HEK293T (cell line): ENCODE data around the gene VASH1.

Experiments used
- CTCF ChIA-PET: fragments of 350-600 bp; formaldehyde crosslinking; extraction: SDS; loops from one replicate; lab custom pipeline; 2021; ENCODE audit warnings: antibody characterized with exemption, inconsistent platforms; lab: Yijun Ruan, JAX
- POLR2A ChIA-PET: fragments of 350-600 bp; formaldehyde crosslinking; extraction: SDS; loops from one replicate; lab custom pipeline; 2020; ENCODE audit warnings: antibody characterized with exemption, inconsistent platforms; lab: Yijun Ruan, JAX
- DNase-seq: peaks from one replicate; pipeline ENCODE4 v3.0.0; 2012; ENCODE audit warnings: mixed read lengths; ENCODE audit errors: extremely low spot score
- ARNT ChIP-seq: fragments of 450-650 bp; IDR thresholded peaks from 2 replicates; pipeline ENCODE4 v1.6.1; 2017; ENCODE audit warnings: mild to moderate bottlenecking
- BHLHE40 ChIP-seq: fragments of 450-650 bp; IDR thresholded peaks from 2 replicates; pipeline ENCODE4 v1.6.1; 2016; ENCODE audit warnings: mild to moderate bottlenecking, moderate library complexity, borderline replicate concordance
- CTBP1 ChIP-seq: fragments of 450-650 bp; IDR thresholded peaks from 2 replicates; pipeline ENCODE4 v1.6.1; 2016; ENCODE audit warnings: borderline replicate concordance
- ELF4 ChIP-seq: fragments of 450-650 bp; IDR thresholded peaks from 2 replicates; pipeline ENCODE4 v1.6.1; 2017; ENCODE audit warnings: antibody characterized with exemption
- FOXA1 ChIP-seq: fragments of 450-650 bp; IDR thresholded peaks from 2 replicates; pipeline ENCODE4 v1.6.1; 2016; ENCODE audit warnings: mild to moderate bottlenecking
- FOXK2 ChIP-seq: fragments of 450-650 bp; IDR thresholded peaks from 2 replicates; pipeline ENCODE4 v1.6.1; 2016; ENCODE audit warnings: mild to moderate bottlenecking
- FOXM1 ChIP-seq: fragments of 450-650 bp; IDR thresholded peaks from 2 replicates; pipeline ENCODE4 v1.6.1; 2017; ENCODE audit warnings: mild to moderate bottlenecking, borderline replicate concordance
- HDGF ChIP-seq: fragments of 450-650 bp; IDR thresholded peaks from 2 replicates; pipeline ENCODE4 v1.6.1; 2017; ENCODE audit warnings: antibody characterized with exemption, borderline replicate concordance
- L3MBTL2 ChIP-seq: fragments of 450-650 bp; conservative IDR thresholded peaks from 2 replicates; pipeline ENCODE4 v1.6.1; 2016; ENCODE audit warnings: mild to moderate bottlenecking
- LEF1 ChIP-seq: fragments of 450-650 bp; IDR thresholded peaks from 2 replicates; pipeline ENCODE4 v1.6.1; 2017; ENCODE audit warnings: mild to moderate bottlenecking, borderline replicate concordance
- NFRKB ChIP-seq: fragments of 450-650 bp; IDR thresholded peaks from 2 replicates; pipeline ENCODE4 v1.6.1; 2016; ENCODE audit warnings: mild to moderate bottlenecking, moderate library complexity
- SP1 ChIP-seq: fragments of 450-650 bp; IDR thresholded peaks from 2 replicates; pipeline ENCODE4 v1.6.1; 2017
- SUZ12 ChIP-seq: fragments of 450-650 bp; IDR thresholded peaks from 2 replicates; pipeline ENCODE4 v1.6.1; 2016; ENCODE audit warnings: mild to moderate bottlenecking
- TARDBP ChIP-seq: fragments of 450-650 bp; IDR thresholded peaks from 2 replicates; pipeline ENCODE4 v1.6.1; 2016
- ZNF384 ChIP-seq: fragments of 450-650 bp; IDR thresholded peaks from 2 replicates; pipeline ENCODE4 v1.6.1; 2016
- TF ChIP-seq, protein P1 (sequence below): fragments of 450-650 bp; IDR thresholded peaks from 2 replicates; pipeline ENCODE4 v1.6.1; 2016

VASH1 gene

DNA sequence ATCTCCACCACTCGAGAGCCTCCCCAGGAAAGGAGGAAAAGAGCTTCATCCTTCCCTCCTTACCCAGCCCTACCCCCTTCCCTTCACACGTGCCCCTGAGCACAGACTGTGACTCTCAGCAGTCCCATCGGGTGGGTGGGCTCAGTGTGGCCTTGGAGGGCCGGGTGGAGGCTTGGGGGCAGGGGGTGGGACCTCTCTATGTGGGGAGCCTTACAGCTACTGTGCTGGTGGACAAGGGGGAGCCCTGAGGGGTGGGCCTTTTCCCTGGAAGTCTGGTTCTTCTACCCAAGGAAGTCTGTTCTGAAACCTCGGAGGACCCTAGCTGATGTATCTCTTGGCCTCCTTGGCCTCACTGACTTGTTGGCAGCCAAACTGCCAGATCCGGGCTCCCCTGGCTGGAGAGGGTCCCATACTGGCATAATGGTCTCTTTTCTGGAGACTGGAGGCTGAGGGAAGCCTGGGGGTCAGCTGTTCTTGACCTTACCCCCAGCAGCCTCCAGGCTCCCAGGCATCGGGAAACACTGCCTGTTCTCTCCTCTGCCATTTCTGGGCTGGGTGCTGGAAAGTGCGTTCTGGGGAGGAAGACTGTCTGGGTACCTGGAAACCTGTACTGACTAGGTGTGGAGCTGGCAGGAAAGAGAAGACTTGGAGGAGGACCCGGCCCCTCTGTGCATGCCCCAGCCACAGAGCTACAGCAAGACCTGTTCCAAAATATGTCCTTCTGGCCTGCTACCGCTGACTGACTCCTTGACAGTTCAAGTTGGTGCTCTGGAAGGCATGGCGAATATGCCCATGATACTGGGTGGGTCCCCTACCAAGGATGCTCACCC, 7.6 kb downstream of the VASH1 start:
- no peak for DNase-seq
- CTCF ChIA-PET, result interaction anchor here (0.6 to 3.7 kb wide), 2 partner anchors 9 to 16 kb away, joined by 3 to 13 read pairs; no protein-coding TSS in a partner anchor
- TF ChIP-seq LEF1 (no peak), FOXK2 (no peak), SUZ12 (no peak), SP1 (no peak), TARDBP (no peak), CTBP1 (no peak), ZNF384 (no peak), HDGF (no peak), L3MBTL2 (no peak), BHLHE40 (no peak), NFRKB (no peak), ARNT (no peak), FOXM1 (no peak), FOXA1 (no peak)
- TF ChIP-seq, protein P1, sequence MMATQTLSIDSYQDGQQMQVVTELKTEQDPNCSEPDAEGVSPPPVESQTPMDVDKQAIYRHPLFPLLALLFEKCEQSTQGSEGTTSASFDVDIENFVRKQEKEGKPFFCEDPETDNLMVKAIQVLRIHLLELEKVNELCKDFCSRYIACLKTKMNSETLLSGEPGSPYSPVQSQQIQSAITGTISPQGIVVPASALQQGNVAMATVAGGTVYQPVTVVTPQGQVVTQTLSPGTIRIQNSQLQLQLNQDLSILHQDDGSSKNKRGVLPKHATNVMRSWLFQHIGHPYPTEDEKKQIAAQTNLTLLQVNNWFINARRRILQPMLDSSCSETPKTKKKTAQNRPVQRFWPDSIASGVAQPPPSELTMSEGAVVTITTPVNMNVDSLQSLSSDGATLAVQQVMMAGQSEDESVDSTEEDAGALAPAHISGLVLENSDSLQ, result no peak
- POLR2A ChIA-PET, result no interaction called here

DNA sequence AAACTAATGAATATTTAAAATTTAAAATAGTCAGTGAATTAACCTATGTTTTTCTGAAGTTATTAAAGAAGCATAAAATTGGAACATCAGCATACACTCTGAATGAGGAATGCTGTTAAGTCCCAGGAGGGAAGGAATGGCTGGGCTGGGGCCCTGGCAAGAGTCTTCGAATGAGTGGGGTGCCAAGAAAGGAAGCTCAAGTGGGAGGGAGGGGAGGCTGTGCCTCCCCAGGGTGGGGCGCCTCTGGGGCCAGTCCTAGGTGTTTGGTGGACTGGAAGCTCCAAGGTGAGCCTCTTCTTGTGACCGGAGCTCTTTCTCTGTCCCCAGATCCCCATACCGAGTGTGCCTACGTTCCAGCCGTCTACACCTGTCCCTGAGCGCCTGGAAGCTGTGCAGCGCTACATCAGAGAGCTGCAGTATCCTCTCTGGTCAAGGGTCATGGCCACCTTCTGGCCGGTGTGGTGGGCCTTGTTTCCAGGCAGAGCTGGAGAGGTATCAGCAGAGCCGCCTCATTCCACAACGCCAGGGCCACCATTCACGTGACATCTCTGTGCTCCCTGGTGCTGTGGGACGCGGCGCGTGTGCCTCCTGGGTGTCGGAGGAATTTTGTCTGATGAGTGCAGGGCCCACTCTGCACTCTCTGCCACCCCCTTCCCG, 8.5 kb downstream of the VASH1 start:
- ChIA-PET CTCF (interaction anchor here (3.7 kb wide), 1 partner anchor 15 kb away, joined by 13 read pairs; no protein-coding TSS in a partner anchor), POLR2A (no interaction called here)
- DNase-seq, result no peak
- no peak for TF ChIP-seq FOXK2
- TF ChIP-seq, protein P1, result no peak
- no peak for TF ChIP-seq FOXA1
- no peak for TF ChIP-seq LEF1
- no peak for TF ChIP-seq NFRKB
- no peak for TF ChIP-seq L3MBTL2
- TF ChIP-seq FOXM1, result no peak
- TF ChIP-seq ARNT, result no peak
- TF ChIP-seq ZNF384, result no peak
- TF ChIP-seq SP1, result no peak
- TF ChIP-seq CTBP1, result no peak
- no peak for TF ChIP-seq TARDBP
- no peak for TF ChIP-seq ELF4
- TF ChIP-seq BHLHE40, result no peak
- no peak for TF ChIP-seq HDGF
- no peak for TF ChIP-seq SUZ12

DNA sequence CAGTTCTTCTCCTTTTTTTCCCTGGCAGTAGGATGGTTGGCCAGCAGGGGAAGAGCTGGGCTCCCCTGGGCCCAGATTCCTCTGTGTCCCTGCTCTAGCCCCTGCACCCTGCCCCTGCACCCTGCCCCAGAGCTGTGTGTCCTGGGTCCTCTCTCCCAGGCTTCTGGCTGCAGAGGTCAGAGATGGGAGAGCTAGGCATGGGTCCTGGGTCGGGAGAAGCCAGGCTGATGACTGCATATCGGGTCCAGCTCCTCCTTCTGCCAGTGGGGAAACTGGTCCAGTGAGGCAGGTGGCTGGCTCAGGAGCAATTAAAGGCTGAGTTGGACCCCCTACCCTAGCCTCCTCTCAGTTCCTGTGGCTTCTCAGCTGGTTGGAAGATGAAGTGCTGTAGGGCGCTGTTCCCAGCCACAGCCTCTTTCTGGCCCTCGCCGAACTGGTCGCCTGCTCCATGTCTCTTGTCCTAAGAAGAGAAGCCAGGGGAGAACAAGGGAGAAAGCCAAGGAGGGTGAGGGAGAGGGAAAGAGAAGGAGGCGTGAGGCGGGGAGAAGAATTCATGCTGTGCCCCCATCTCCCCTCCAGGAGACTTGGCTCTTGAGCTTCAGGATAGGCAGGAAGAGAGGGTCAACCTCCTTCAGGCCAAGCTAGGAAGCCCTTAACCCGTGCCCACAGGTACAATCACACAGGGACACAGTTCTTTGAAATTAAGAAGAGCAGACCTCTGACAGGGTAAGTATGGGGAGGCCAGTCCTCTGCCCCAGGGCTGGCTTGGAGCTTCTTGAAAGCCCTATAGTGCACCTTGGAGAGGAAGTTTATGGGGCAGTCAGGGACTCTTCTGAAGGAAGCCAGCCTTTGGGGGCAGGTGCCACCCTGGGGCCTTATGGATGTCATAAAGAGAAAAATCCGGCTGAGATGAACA, 9.5 kb downstream of the VASH1 start:
- no peak for DNase-seq
- TF ChIP-seq FOXM1 (no peak), LEF1 (no peak), SP1 (no peak), ARNT (no peak), NFRKB (no peak), TARDBP (no peak), HDGF (no peak), FOXK2 (no peak), SUZ12 (no peak)
- ChIA-PET CTCF (interaction anchor here (3.7 kb wide), 1 partner anchor 14 kb away, joined by 13 read pairs; no protein-coding TSS in a partner anchor), POLR2A (interaction anchor here (1.8 kb wide), 1 partner anchor 9 kb away, joined by 6 read pairs; the partner anchor contains the start of gene VASH1)

DNA sequence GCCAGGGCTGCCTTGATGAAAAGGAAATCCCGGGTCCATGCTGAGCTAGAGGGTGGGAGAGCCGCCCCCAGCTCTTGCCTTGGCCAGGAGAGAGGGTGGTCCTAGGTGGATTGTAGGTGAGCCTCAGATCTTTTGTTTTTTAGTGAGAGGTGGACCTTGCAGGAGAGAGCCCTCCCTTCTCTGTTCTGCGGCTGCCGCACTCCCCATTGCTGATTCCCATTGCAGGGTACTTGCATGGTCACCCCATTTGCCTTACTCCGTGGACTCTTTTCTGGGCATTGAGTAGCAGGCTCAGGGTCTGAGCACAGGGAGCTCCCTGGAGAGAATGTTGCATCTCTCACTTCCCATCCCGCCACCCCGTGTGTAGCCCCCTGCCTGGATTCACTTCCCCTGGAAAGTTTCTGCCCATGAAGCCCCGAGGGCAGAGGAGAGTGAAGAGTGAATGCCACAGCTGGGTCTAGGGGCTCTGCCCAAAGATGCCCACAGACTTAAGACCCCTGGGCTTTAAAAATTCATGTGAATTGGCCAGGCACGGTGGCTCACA, 10.2 kb downstream of the VASH1 start:
- ChIA-PET CTCF (interaction anchor here (3.7 kb wide), 1 partner anchor 13 kb away, joined by 13 read pairs; no protein-coding TSS in a partner anchor), POLR2A (interaction anchor here (1.8 kb wide), 1 partner anchor 10 kb away, joined by 6 read pairs; the partner anchor contains the start of gene VASH1)
- DNase-seq, result no peak
- TF ChIP-seq ELF4, result no peak
- TF ChIP-seq FOXA1, result no peak
- no peak for TF ChIP-seq CTBP1
- TF ChIP-seq SP1, result no peak
- TF ChIP-seq NFRKB, result no peak
- TF ChIP-seq ZNF384, result no peak
- no peak for TF ChIP-seq HDGF
- TF ChIP-seq SUZ12, result no peak
- TF ChIP-seq FOXM1, result no peak
- TF ChIP-seq, protein P1, result no peak
- TF ChIP-seq LEF1, result no peak
